Testis (tissue), 2 donors: ENCODE data around the gene MAGI1.

Experiments
- CTCF ChIP-seq, 3 experiments: fragments of 450-650 bp in 2 of 3; fragments of 200-600 bp in 1 of 3; sonication (generic) in 1 of 3; IDR thresholded peaks; one replicate each; pipeline ENCODE4 v1.5.1; 2016 to 2019; ENCODE audit warnings: antibody characterized with exemption in 3 of 3, mild to moderate bottlenecking in 2 of 3, moderate library complexity in 1 of 3
- POLR2A ChIP-seq: fragments of 450-650 bp; IDR thresholded peaks from one replicate; pipeline ENCODE4 v1.6.1; 2017; ENCODE audit warnings: antibody characterized with exemption, mild to moderate bottlenecking, moderate library complexity

DNA sequence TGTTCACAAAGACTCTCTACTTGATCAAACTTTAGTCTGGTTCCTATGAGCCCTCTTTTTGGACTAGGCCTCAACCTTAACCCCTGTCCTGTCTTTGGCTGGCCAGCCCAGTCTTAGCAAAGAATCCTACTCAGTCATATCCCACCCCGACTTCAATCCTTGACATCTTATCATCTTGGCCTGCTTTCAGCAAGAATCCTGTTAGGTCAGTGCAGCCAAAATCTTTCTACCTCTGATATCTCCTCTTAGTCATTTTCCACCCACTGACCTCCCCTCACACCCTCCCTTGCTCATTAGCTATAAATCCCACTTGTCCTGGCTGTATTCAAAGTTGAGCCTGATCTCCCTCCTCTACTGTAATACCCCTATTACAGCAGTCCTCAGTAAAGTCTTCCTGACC is 286.1 kb downstream of the MAGI1 start:
- TF ChIP-seq POLR2A (no peak), CTCF (IDR thresholded peaks at IDR 0.05) (no peak)
